K562 (cell line): ENCODE results near the gene HMBS. TPM values are rescaled to one million over a fixed set of nuclear protein-coding genes. Genes with fewer than 3 reads are reported as not detected.

Experiments used
- ADNP ChIP-seq: fragments of 200-800 bp; sonication (Bioruptor generic); IDR thresholded peaks from 2 replicates; pipeline ENCODE4 v1.6.1; 2016; ENCODE audit warnings: missing genetic modification characterization, missing compliant biosample characterization
- CC2D1A ChIP-seq: fragments of 450-650 bp; IDR thresholded peaks from 2 replicates; pipeline ENCODE4 v1.6.1; 2017; ENCODE audit warnings: mild to moderate bottlenecking
- EHMT2 ChIP-seq: fragments of 450-650 bp; IDR thresholded peaks from 2 replicates; pipeline ENCODE4 v1.6.1; 2018; ENCODE audit warnings: antibody characterized with exemption
- KLF1 ChIP-seq: fragments of 450-650 bp; IDR thresholded peaks from 2 replicates; pipeline ENCODE4 v1.6.1; 2016; ENCODE audit warnings: missing genetic modification characterization, missing compliant biosample characterization
- MTA1 ChIP-seq: fragments of 450-650 bp; IDR thresholded peaks from 2 replicates; pipeline ENCODE4 v1.6.1; 2017; ENCODE audit warnings: borderline replicate concordance
- NRF1 ChIP-seq, 2 experiments: fragments of 450-650 bp; IDR thresholded peaks in 1 of 2; conservative IDR thresholded peaks in 1 of 2; 2 replicates each; pipeline ENCODE4 v1.6.1; 2014; ENCODE audit warnings: mild to moderate bottlenecking in 2 of 2
- PCBP1 ChIP-seq: fragments of 200-400 bp; formaldehyde crosslinking; IDR thresholded peaks from 2 replicates; pipeline ENCODE4 v1.6.1; 2018; ENCODE audit warnings: mild to moderate bottlenecking, low read depth, low read length; ENCODE audit not compliant: poor library complexity, severe bottlenecking
- PRPF4 ChIP-seq: fragments of 200-400 bp; formaldehyde crosslinking; IDR thresholded peaks from one replicate; pipeline ENCODE4 v1.6.1; 2017; ENCODE audit warnings: low read length, low read depth, mild to moderate bottlenecking; ENCODE audit not compliant: insufficient read depth, poor library complexity, severe bottlenecking
- SMAD1 ChIP-seq: fragments of 150-350 bp; IDR thresholded peaks from 2 replicates; pipeline ENCODE4 v1.6.1; 2014; ENCODE audit warnings: low read length, low read depth; ENCODE audit not compliant: partially characterized antibody
- SRF ChIP-seq, 2 experiments: fragments of 250-450, 450-650 bp in 1 of 2; sonication (Bioruptor Pico) in 1 of 2; sonication (generic) in 1 of 2; formaldehyde crosslinking; IDR thresholded peaks; 2 replicates each; pipeline versions ENCODE4 v1.5.0 to v1.5.1; 2020 to 2022; ENCODE audit warnings: mild to moderate bottlenecking in 1 of 2, missing genetic modification reagents in 1 of 2
- TOE1 ChIP-seq, 2 experiments: fragments of 450-650 bp in 1 of 2; sonication (generic) in 1 of 2; formaldehyde crosslinking in 1 of 2; IDR thresholded peaks; 2 replicates each; pipeline versions ENCODE4 v1.7.1 to v1.8.0; 2016 to 2022; ENCODE audit warnings: borderline replicate concordance in 2 of 2, mild to moderate bottlenecking in 2 of 2, antibody characterized with exemption in 1 of 2, inconsistent platforms in 1 of 2, low read depth in 1 of 2, missing genetic modification reagents in 1 of 2, moderate library complexity in 1 of 2
- TRIM28 ChIP-seq: fragments of 450-650 bp; IDR thresholded peaks from 2 replicates; pipeline ENCODE4 v1.6.1; 2017
- ZNF511 ChIP-seq: sonication (generic); formaldehyde crosslinking; IDR thresholded peaks from 2 replicates; pipeline ENCODE4 v1.8.0; 2022; ENCODE audit warnings: mild to moderate bottlenecking, missing genetic modification reagents
- ZNF561 ChIP-seq: fragments of 450-650 bp; formaldehyde crosslinking; conservative IDR thresholded peaks from 2 replicates; pipeline ENCODE4 v1.4.0; 2020; ENCODE audit warnings: mild to moderate bottlenecking, moderate library complexity
- ZNF75A ChIP-seq: fragments of 450-650 bp; formaldehyde crosslinking; IDR thresholded peaks from 2 replicates; pipeline ENCODE4 v1.4.0; 2020; ENCODE audit warnings: mild to moderate bottlenecking
- ZNF830 ChIP-seq: fragments of 250-450 bp; sonication (Bioruptor Pico); IDR thresholded peaks from 2 replicates; pipeline ENCODE4 v1.5.0; 2021; ENCODE audit warnings: mild to moderate bottlenecking
- polyA plus RNA-seq, 8 experiments: library from polyadenylated mRNA; depleted of rRNA in 4 of 8; stranded (reverse) in 5 of 8; unstranded in 3 of 8; fragments of >200 nt; fragmentation: Nextera tagmentation in 2 of 8; fragmentation: Illumina TruSeq in 1 of 8; extraction: Ambion mirVana in 2 of 8; extraction: Trizol in 1 of 8; gene quantifications; 2 replicates each; pipeline versions ENCODE4 v1.2.1 to v1.2.3, GENCODE V29; 2011 to 2014; ENCODE audit warnings: inconsistent platforms in 1 of 8, missing spikeins in 1 of 8
- total RNA-seq, 7 experiments: library from RNA; depleted of rRNA in 6 of 7; stranded (reverse); fragments of >200 nt in 6 of 7; fragmentation: Illumina TruSeq in 2 of 7; extraction: Trizol in 2 of 7; gene quantifications; 2 replicates each; pipeline versions ENCODE4 v1.2.1 to v1.2.3, GENCODE V29; 2011 to 2021; ENCODE audit warnings: low replicate concordance in 1 of 7
- TF ChIP-seq, protein P1 (sequence below), 2 experiments: fragments of 450-650 bp; formaldehyde crosslinking in 1 of 2; IDR thresholded peaks; 2 replicates each; pipeline versions ENCODE4 v1.4.0 to v1.6.1; 2014 to 2020; ENCODE audit warnings: mild to moderate bottlenecking in 2 of 2, borderline replicate concordance in 1 of 2, low read depth in 1 of 2

HMBS gene
- total and polyA plus RNA-seq, 9 of the 15 experiments (the other 6 are each of a cell fraction or from before 2014, with no cell fraction given), result 56.9 to 385 (median 286) TPM

GRCh38 chr11:119093942-119094815 lies 9.5 kb downstream of the HMBS start (continued):
- TF ChIP-seq CC2D1A (no peak), ZNF830 (CRISPR knock-in tag) (no peak), TOE1 (IDR thresholded peaks at IDR 0.05; ENCODE audit: borderline replicate concordance) (no peak), TOE1 (CRISPR knock-in tag; IDR thresholded peaks at IDR 0.05; ENCODE audit: borderline replicate concordance, low read depth) (no peak), ADNP (tag) (no peak), ZNF511 (CRISPR knock-in tag) (0 out of 2 replicates have a peak, but pooled peaks have one; percentile 60), ZNF75A (CRISPR knock-in tag) (0 out of 2 replicates have a peak, but pooled peaks have one; percentile 33), SMAD1 (no peak), EHMT2 (no peak), KLF1 (tag) (no peak), PRPF4 (no peak), ZNF561 (no peak), NRF1 (conservative IDR thresholded peaks at IDR 0.05 in 1 of 2, IDR thresholded peaks at IDR 0.05 in 1 of 2) (0 out of 4 replicates have a peak, but pooled peaks of 1 of the 2 experiments have one; percentile 11), TRIM28 (no peak), SRF (CRISPR knock-in tag; IDR thresholded peaks at IDR 0.05) (peak in 1 of 2 experiments; percentile 51; a peak in 1 of 4 replicates), PCBP1 (peak; percentile 89), MTA1 (no peak)
- TF ChIP-seq, protein P1, sequence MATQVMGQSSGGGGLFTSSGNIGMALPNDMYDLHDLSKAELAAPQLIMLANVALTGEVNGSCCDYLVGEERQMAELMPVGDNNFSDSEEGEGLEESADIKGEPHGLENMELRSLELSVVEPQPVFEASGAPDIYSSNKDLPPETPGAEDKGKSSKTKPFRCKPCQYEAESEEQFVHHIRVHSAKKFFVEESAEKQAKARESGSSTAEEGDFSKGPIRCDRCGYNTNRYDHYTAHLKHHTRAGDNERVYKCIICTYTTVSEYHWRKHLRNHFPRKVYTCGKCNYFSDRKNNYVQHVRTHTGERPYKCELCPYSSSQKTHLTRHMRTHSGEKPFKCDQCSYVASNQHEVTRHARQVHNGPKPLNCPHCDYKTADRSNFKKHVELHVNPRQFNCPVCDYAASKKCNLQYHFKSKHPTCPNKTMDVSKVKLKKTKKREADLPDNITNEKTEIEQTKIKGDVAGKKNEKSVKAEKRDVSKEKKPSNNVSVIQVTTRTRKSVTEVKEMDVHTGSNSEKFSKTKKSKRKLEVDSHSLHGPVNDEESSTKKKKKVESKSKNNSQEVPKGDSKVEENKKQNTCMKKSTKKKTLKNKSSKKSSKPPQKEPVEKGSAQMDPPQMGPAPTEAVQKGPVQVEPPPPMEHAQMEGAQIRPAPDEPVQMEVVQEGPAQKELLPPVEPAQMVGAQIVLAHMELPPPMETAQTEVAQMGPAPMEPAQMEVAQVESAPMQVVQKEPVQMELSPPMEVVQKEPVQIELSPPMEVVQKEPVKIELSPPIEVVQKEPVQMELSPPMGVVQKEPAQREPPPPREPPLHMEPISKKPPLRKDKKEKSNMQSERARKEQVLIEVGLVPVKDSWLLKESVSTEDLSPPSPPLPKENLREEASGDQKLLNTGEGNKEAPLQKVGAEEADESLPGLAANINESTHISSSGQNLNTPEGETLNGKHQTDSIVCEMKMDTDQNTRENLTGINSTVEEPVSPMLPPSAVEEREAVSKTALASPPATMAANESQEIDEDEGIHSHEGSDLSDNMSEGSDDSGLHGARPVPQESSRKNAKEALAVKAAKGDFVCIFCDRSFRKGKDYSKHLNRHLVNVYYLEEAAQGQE (IDR thresholded peaks at IDR 0.05; ENCODE audit: borderline replicate concordance), result no peak
- TF ChIP-seq, protein P1 (CRISPR knock-in tag; IDR thresholded peaks at IDR 0.05; ENCODE audit: low read depth), result no peak
